GM19455 (cell line): ENCODE data around the gene CALML6.
A peak's percentile ranks its signal among the peaks of the same experiment; 100 is the strongest.
"Not testable (repeated sequence)": the region's sequence is repeated elsewhere in the genome, so short reads cannot be mapped to it uniquely, and the experiment has no call there.

ENCODE experiments used
- ATAC-seq: cut with Tn5 transposase; IDR thresholded peaks from one replicate; pipeline ENCODE4 v1.9.1; 2021; ENCODE audit not compliant: unreplicated experiment

CALML6 gene

GRCh38 chr1:1914971-1915692 lies at the start of gene CALML6:
Gene CALML6 (plus strand): TSS chr1:1915260. CDS start chr1:1915281, 21 bp downstream.
- ATAC-seq: no peak

GRCh38 chr1:1867164-1867563 lies 47.9 kb upstream of the CALML6 start:
- ATAC-seq: no peak

GRCh38 chr1:1869469-1869868 lies 45.6 kb upstream of the CALML6 start:
- ATAC-seq: no peak

GRCh38 chr1:1872329-1872994 lies 42.6 kb upstream of the CALML6 start:
- no peak for ATAC-seq

- ATAC-seq: no peak
These were observed 41.9 kb upstream of the CALML6 start for GRCh38 chr1:1873186-1873585.

GRCh38 chr1:1874901-1875300 lies 40.2 kb upstream of the CALML6 start:
- ATAC-seq: no peak

GRCh38 chr1:1875932-1876331 lies 39.1 kb upstream of the CALML6 start:
- no peak for ATAC-seq

- ATAC-seq: no peak
These were observed 38.6 kb upstream of the CALML6 start for GRCh38 chr1:1876335-1876930.

- no peak for ATAC-seq
These were observed 37.1 kb upstream of the CALML6 start for GRCh38 chr1:1877865-1878436.

GRCh38 chr1:1879942-1880341 lies 35.1 kb upstream of the CALML6 start:
- no peak for ATAC-seq

GRCh38 chr1:1880617-1881312 lies 34.3 kb upstream of the CALML6 start:
- no peak for ATAC-seq

- no peak for ATAC-seq
These were observed 33.3 kb upstream of the CALML6 start for GRCh38 chr1:1881727-1882126.

GRCh38 chr1:1883092-1883873 lies 31.8 kb upstream of the CALML6 start:
- no peak for ATAC-seq

GRCh38 chr1:1883890-1884289 lies 31.2 kb upstream of the CALML6 start:
- not testable (repeated sequence) for ATAC-seq

GRCh38 chr1:1889090-1889750 lies 25.8 kb upstream of the CALML6 start:
- ATAC-seq: no peak

GRCh38 chr1:1889847-1890505 lies 25.1 kb upstream of the CALML6 start:
- ATAC-seq: peak; percentile 36

- peak; percentile 67 for ATAC-seq
These were observed 24.3 kb upstream of the CALML6 start, which contains the start of gene GNB1 for GRCh38 chr1:1890506-1891348. Gene GNB1 (minus strand): TSS chr1:1891087. CDS start chr1:1825453, 65,634 bp downstream.

GRCh38 chr1:1891349-1892078 lies 23.5 kb upstream of the CALML6 start:
- peak; percentile 10 for ATAC-seq
